HepG2 (cell line): Measurements from ENCODE around the gene CHN2. TPM values are rescaled to one million over a fixed set of nuclear protein-coding genes. Genes with fewer than 3 reads are reported as not detected.

Experiments used
- BCLAF1 ChIP-seq: fragments of 450-650 bp; IDR thresholded peaks from 2 replicates; pipeline ENCODE4 v1.6.1; 2017; ENCODE audit warnings: mild to moderate bottlenecking
- CCDC6 ChIP-seq: sonication (generic); formaldehyde crosslinking; IDR thresholded peaks from 2 replicates; pipeline ENCODE4 v1.8.1; 2022; ENCODE audit warnings: mild to moderate bottlenecking, missing genetic modification reagents, moderate library complexity
- DNMT1 ChIP-seq: sonication (generic); formaldehyde crosslinking; IDR thresholded peaks from 2 replicates; pipeline ENCODE4 v1.5.1; 2020; ENCODE audit warnings: mild to moderate bottlenecking, missing genetic modification reagents
- E2F5 ChIP-seq: sonication (generic); formaldehyde crosslinking; conservative IDR thresholded peaks from 2 replicates; pipeline ENCODE4 v1.4.0; 2020; ENCODE audit warnings: missing genetic modification reagents
- GPBP1L1 ChIP-seq: sonication (generic); formaldehyde crosslinking; IDR thresholded peaks from 2 replicates; pipeline ENCODE4 v1.5.0; 2020; ENCODE audit warnings: mild to moderate bottlenecking, missing genetic modification reagents
- GZF1 ChIP-seq: sonication (generic); formaldehyde crosslinking; IDR thresholded peaks from 2 replicates; pipeline ENCODE4 v1.5.1; 2020; ENCODE audit warnings: mild to moderate bottlenecking, missing genetic modification reagents
- HMG20B ChIP-seq: conservative IDR thresholded peaks from 2 replicates; pipeline ENCODE4 v1.6.1; 2016; ENCODE audit warnings: missing genetic modification reagents, missing compliant biosample characterization
- IKZF4 ChIP-seq: sonication (generic); formaldehyde crosslinking; IDR thresholded peaks from 2 replicates; pipeline ENCODE4 v1.5.1; 2020; ENCODE audit warnings: borderline replicate concordance, mild to moderate bottlenecking, low read depth, missing genetic modification reagents; ENCODE audit errors: not compliant biosample characterization
- LCORL ChIP-seq, 2 experiments: fragments of 450-650 bp in 1 of 2; sonication (generic) in 1 of 2; formaldehyde crosslinking in 1 of 2; IDR thresholded peaks; 2 replicates each; pipeline versions ENCODE4 v1.5.0 to v1.6.1; 2017 to 2020; ENCODE audit warnings: antibody characterized with exemption in 1 of 2, missing genetic modification reagents in 1 of 2
- MYNN ChIP-seq: sonication (generic); formaldehyde crosslinking; IDR thresholded peaks from 2 replicates; pipeline ENCODE4 v1.4.0; 2020; ENCODE audit warnings: mild to moderate bottlenecking, low read depth, missing genetic modification reagents
- NCOA1 ChIP-seq: sonication (generic); formaldehyde crosslinking; IDR thresholded peaks from 2 replicates; pipeline ENCODE4 v1.9.0; 2021; ENCODE audit warnings: missing genetic modification reagents
- RARA ChIP-seq: IDR thresholded peaks from 2 replicates; pipeline ENCODE4 v1.6.1; 2016; ENCODE audit warnings: missing genetic modification reagents, missing compliant biosample characterization
- SALL1 ChIP-seq: sonication (generic); formaldehyde crosslinking; IDR thresholded peaks from 2 replicates; pipeline ENCODE4 v1.8.0; 2022; ENCODE audit warnings: mild to moderate bottlenecking, missing genetic modification reagents
- SP2 ChIP-seq: sonication (generic); formaldehyde crosslinking; IDR thresholded peaks from 2 replicates; pipeline ENCODE4 v1.5.1; 2020; ENCODE audit warnings: mild to moderate bottlenecking, missing genetic modification reagents
- TFDP2 ChIP-seq: sonication (generic); formaldehyde crosslinking; IDR thresholded peaks from 2 replicates; pipeline ENCODE4 v1.4.0; 2020; ENCODE audit warnings: missing genetic modification reagents
- ZNF556 ChIP-seq: sonication (generic); formaldehyde crosslinking; IDR thresholded peaks from 2 replicates; pipeline ENCODE4 v1.4.0; 2020; ENCODE audit warnings: mild to moderate bottlenecking, missing genetic modification reagents, borderline replicate concordance
- ZNF841 ChIP-seq: sonication (generic); formaldehyde crosslinking; IDR thresholded peaks from 2 replicates; pipeline ENCODE4 v1.8.1; 2023; ENCODE audit warnings: missing genetic modification reagents, borderline replicate concordance
- polyA plus RNA-seq, 8 experiments: library from polyadenylated mRNA; depleted of rRNA in 3 of 8; stranded (reverse) in 7 of 8; unstranded in 1 of 8; fragments of >200 nt; fragmentation: Illumina TruSeq in 4 of 8; extraction: Trizol in 4 of 8; gene quantifications; 2 replicates each; pipeline versions ENCODE4 v1.2.1 to v1.2.3, GENCODE V29; 2011 to 2016; ENCODE audit warnings: low read depth in 4 of 8, missing spikeins in 1 of 8, mixed read lengths in 1 of 8; ENCODE audit not compliant: insufficient read depth in 1 of 8
- total RNA-seq, 5 experiments: library from RNA; depleted of rRNA; stranded (reverse); fragments of >200 nt; fragmentation: Illumina TruSeq; extraction: Trizol; gene quantifications; 2 replicates each; pipeline ENCODE4 v1.2.3, GENCODE V29; 2016; ENCODE audit warnings: low read depth in 1 of 5
- TF ChIP-seq, protein P1 (sequence below): IDR thresholded peaks from 2 replicates; pipeline ENCODE4 v1.6.1; 2016; ENCODE audit warnings: missing compliant biosample characterization, missing genetic modification reagents, borderline replicate concordance

CHN2 gene
- total and polyA plus RNA-seq, 2 of the 13 experiments (the other 11 are each of a cell fraction or from before 2014, with no cell fraction given), result 23.5 to 30.5 TPM

DNA sequence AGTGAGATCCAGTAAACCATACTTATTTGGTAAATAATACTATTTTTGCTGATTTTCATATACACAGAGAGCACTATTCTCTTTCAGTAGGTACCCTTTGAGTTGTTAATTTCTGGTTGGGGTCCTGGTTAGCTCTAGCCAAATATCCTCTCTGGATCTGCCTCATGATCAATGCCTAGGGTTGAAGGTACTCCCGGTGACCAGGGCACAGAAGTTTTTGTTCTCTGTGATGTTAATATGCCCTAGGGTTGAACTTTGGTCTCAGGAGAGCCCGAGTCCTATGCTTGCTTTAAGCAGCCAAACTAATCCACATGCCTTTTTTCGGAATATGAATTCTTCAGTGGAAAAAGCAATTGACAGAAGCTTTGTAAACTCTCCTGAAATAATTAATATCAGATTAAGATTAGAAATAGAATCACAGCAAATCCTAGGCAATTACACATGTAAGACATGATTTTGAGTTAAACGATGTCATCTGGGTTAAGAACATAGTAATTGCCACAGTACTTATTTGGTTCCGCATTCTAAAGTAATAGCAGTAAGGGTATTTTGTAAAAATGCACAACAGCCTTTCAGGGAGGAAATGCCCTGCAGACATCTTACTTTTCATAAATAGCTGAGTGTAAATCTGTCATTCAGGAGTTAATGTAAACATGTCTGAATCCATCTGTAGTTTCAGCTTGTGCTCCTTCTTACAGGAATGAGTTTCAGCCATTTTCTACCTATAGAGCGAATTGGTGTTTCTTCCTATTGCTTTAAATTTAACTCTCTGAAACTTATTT, 10.1 kb downstream of the CHN2 start (continued):
- no peak for TF ChIP-seq GZF1 (CRISPR knock-in tag)
- no peak for TF ChIP-seq MYNN
- peak; percentile 80; the same call in 1 of the 2 replicates for TF ChIP-seq SALL1 (CRISPR knock-in tag)
- no peak for TF ChIP-seq E2F5 (CRISPR knock-in tag)
- no peak for TF ChIP-seq ZNF841 (CRISPR knock-in tag)
- no peak for TF ChIP-seq SP2
- no peak for TF ChIP-seq LCORL (IDR thresholded peaks at IDR 0.05)
- TF ChIP-seq LCORL (CRISPR knock-in tag; IDR thresholded peaks at IDR 0.05), result peak; percentile 71
- no peak for TF ChIP-seq ZNF556 (CRISPR knock-in tag)
- TF ChIP-seq DNMT1, result no peak
- no peak for TF ChIP-seq GPBP1L1 (CRISPR knock-in tag)
- TF ChIP-seq HMG20B (CRISPR knock-in tag), result no peak
- peak; percentile 82 for TF ChIP-seq RARA
- no peak for TF ChIP-seq TFDP2 (CRISPR knock-in tag)
- no peak for TF ChIP-seq BCLAF1
- TF ChIP-seq NCOA1, result no peak
- TF ChIP-seq CCDC6, result no peak
- TF ChIP-seq, protein P1, sequence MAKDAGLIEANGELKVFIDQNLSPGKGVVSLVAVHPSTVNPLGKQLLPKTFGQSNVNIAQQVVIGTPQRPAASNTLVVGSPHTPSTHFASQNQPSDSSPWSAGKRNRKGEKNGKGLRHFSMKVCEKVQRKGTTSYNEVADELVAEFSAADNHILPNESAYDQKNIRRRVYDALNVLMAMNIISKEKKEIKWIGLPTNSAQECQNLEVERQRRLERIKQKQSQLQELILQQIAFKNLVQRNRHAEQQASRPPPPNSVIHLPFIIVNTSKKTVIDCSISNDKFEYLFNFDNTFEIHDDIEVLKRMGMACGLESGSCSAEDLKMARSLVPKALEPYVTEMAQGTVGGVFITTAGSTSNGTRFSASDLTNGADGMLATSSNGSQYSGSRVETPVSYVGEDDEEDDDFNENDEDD (CRISPR knock-in tag), result no peak
- no peak for TF ChIP-seq IKZF4 (CRISPR knock-in tag)
